WERI-Rb-1 (cell line): ENCODE data around the gene CNN2.

Experiments used
- DNase-seq: peaks from one replicate; pipeline ENCODE4 v3.0.0-alpha.2; 2020
- H3K27ac ChIP-seq: fragments of 250-450 bp; sonication (Bioruptor Pico); 2 replicates; pipeline ENCODE4 v1.5.1; 2020; ENCODE audit warnings: mild to moderate bottlenecking, moderate library complexity
- H3K27me3 ChIP-seq: fragments of 250-450 bp; sonication (Bioruptor Pico); 2 replicates; pipeline ENCODE4 v1.5.1; 2021; ENCODE audit warnings: mild to moderate bottlenecking, low read depth, moderate library complexity; ENCODE audit not compliant: insufficient read depth, severe bottlenecking
- H3K36me3 ChIP-seq: fragments of 250-450 bp; sonication (Bioruptor Pico); 2 replicates; pipeline ENCODE4 v1.5.1; 2020; ENCODE audit warnings: mild to moderate bottlenecking, moderate library complexity
- H3K4me3 ChIP-seq: 2 replicates; pipeline ENCODE4 v1.5.1; 2011; ENCODE audit warnings: low read depth, mild to moderate bottlenecking, control low read depth, low read length
- H3K9me3 ChIP-seq: fragments of 250-450 bp; sonication (Bioruptor Pico); 2 replicates; pipeline ENCODE4 v1.5.1; 2021; ENCODE audit warnings: mild to moderate bottlenecking, moderate library complexity; ENCODE audit not compliant: severe bottlenecking
- TF ChIP-seq, protein P1 (sequence below): IDR thresholded peaks from 2 replicates; pipeline ENCODE4 v1.5.1; 2011; ENCODE audit warnings: low read depth, mild to moderate bottlenecking, control low read depth, inconsistent platforms, low read length

The CNN2 gene

DNA sequence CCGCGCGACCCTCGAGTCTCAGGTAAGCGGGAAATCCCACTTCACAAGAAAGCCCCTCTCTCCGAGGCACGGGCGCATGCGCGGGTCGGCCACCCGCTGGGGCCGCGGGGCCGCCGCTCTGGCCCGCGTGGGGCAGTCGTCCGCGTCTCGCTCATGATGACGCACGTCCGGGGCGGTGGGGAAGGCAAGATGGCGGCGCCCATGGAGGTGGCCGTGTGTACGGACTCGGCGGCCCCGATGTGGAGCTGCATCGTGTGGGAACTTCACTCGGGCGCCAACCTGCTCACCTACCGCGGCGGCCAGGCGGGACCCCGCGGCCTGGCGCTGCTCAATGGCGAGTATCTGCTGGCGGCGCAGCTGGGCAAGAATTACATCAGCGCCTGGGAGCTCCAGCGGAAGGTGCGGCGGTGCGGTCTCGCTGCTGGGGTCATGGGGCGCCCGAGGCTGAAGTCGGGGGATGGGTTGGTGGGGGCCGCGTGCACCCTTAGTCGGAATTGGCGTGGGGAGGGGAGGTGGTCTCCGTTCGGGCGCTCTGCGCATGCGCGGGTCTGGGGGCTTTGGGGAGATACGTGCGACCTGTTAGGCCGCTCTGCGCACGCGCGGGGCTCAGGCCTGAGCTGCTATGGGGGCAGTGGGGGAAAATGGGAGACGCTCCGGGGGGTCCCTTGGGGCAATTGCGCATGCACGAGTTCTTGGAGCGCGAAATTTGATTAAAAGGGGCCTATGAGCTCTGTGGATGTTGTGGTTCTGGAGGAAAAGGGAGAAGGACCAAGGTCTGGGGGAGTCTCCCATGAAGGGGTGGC is 42.0 kb upstream of the CNN2 start, which contains the start of gene WDR18:
TSS of gene WDR18 (plus strand) at position 181 of the 803 bp plus-strand sequence. CDS start at position 190, 9 bp downstream.
- peaks cover 26% of the 10 kb centered on the region for H3K36me3 ChIP-seq
- DNase-seq = peak; percentile 93
- H3K27me3 ChIP-seq = no peaks in the 10 kb centered on the region
- no peaks in the 10 kb centered on the region for H3K9me3 ChIP-seq
- H3K27ac ChIP-seq = peak within 1 kb of the TSS; percentile 88
- H3K4me3 ChIP-seq = peak within 1 kb of the TSS; percentile 76
- TF ChIP-seq, protein P1, sequence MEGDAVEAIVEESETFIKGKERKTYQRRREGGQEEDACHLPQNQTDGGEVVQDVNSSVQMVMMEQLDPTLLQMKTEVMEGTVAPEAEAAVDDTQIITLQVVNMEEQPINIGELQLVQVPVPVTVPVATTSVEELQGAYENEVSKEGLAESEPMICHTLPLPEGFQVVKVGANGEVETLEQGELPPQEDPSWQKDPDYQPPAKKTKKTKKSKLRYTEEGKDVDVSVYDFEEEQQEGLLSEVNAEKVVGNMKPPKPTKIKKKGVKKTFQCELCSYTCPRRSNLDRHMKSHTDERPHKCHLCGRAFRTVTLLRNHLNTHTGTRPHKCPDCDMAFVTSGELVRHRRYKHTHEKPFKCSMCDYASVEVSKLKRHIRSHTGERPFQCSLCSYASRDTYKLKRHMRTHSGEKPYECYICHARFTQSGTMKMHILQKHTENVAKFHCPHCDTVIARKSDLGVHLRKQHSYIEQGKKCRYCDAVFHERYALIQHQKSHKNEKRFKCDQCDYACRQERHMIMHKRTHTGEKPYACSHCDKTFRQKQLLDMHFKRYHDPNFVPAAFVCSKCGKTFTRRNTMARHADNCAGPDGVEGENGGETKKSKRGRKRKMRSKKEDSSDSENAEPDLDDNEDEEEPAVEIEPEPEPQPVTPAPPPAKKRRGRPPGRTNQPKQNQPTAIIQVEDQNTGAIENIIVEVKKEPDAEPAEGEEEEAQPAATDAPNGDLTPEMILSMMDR = no peak

DNA sequence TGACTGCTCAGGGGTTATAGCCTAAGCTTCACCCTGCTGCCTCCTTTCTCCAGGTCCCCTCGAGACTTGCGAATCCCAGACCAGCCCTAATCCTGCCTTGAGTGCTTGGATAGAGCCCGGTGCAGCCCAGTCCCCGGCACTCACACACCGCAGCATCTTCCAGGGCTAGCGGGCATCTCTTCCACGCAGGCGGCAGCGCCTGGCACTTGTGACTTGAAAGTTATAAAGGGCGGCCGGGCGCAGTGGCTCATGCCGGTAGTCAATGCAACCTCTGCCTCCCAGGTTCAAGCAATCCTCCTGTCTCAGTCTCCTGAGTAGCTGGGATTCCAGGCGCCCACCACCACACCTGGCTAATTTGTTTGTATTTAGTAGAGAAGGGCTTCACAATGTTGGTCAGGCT is 40.3 kb upstream of the CNN2 start:
- no peak overlapping the region for H3K27ac ChIP-seq
- peaks cover 32% of the 10 kb centered on the region for H3K36me3 ChIP-seq
- H3K9me3 ChIP-seq = no peaks in the 10 kb centered on the region
- H3K4me3 ChIP-seq = no peak overlapping the region
- TF ChIP-seq, protein P1 = no peak
- DNase-seq = no peak
- H3K27me3 ChIP-seq = no peaks in the 10 kb centered on the region

DNA sequence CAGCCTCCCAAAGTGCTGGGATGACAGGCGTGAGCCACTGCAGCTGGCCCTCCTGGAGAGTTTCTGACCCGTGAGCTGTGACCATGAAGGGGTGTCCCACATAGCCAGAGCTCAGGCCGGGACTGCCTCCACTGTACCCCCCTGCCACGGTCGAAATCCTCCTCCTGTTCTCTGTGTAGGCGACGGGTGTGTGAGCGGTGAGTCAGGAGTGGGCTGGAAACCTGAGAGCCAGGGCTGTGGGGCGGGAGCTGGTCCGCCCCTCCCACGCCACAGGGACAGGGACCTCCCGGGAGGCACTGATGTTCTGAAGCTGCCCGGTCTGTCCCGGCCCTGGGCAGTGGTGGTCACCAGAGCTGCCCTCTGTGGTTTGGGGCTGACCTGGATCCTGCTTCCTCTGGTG is 38.3 kb upstream of the CNN2 start:
- Histone ChIP-seq H3K4me3 (no peak overlapping the region), H3K9me3 (no peaks in the 10 kb centered on the region), H3K27ac (no peak overlapping the region), H3K36me3 (peaks cover 43% of the 10 kb centered on the region), H3K27me3 (no peaks in the 10 kb centered on the region)
- no peak for DNase-seq
- TF ChIP-seq, protein P1 = no peak

DNA sequence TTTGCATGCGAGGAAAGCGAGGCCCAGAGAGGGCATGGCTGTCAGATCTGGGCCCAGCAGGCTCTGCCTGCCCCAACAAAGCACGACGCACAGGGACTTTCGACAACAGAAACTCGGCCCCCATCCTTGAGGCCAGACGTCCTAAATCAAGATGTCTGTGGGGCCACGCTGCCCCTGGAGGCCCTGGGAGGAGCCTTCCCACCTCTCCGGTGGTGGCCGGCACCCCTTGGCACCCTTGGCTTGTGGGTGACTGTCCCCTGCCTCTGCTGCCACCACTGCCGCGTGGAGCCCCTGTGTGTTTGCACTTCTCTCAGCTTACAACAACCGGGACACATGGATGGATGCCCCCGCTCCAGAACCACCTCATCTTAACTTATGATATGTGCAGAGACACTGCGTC is 37.9 kb upstream of the CNN2 start:
- Histone ChIP-seq H3K9me3 (no peaks in the 10 kb centered on the region), H3K4me3 (no peak overlapping the region), H3K36me3 (peaks cover 47% of the 10 kb centered on the region), H3K27ac (no peak overlapping the region), H3K27me3 (no peaks in the 10 kb centered on the region)
- TF ChIP-seq, protein P1 = no peak
- no peak for DNase-seq

DNA sequence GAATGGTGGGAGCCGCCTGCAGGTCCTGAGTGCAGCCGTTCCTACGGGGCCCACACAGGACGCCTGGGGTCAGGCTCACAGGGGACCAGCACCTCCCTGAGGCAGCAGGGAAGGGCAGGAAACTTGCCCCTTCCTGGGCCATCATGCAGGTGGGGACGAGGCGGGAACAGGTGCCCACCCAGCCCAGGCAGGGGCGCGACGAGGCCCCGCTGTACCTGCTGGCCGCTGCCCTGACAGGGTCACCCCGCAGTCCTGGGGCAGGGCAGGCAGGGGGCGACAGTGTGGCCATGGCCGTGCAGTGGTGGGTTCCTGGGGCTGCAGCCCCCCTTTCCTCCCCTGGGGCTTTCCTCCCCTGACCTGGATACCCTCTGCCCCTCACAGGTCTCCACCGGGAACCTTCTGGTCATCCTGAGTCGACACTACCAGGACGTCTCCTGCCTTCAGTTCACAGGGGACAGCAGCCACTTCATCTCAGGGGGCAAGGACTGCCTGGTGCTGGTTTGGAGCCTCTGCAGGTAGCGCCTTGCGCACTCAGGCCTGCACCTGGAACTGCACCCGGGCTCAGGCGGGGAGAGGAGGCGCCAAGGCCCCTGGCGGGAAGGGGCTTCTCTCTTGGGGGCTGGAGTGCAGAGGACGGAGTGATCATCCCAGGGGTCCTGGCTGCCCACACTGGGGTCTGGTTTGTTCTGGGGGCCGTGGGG is 36.9 kb upstream of the CNN2 start:
- H3K27me3 ChIP-seq = no peaks in the 10 kb centered on the region
- peaks cover 44% of the 10 kb centered on the region for H3K36me3 ChIP-seq
- DNase-seq = no peak
- H3K27ac ChIP-seq = peak overlapping the region; percentile 52; the same call in 1 of the 2 replicates
- TF ChIP-seq, protein P1 = peak; percentile 88
- H3K9me3 ChIP-seq = no peaks in the 10 kb centered on the region
- H3K4me3 ChIP-seq = no peak overlapping the region
